ENCODE results near the gene LCE3D.

DNA sequence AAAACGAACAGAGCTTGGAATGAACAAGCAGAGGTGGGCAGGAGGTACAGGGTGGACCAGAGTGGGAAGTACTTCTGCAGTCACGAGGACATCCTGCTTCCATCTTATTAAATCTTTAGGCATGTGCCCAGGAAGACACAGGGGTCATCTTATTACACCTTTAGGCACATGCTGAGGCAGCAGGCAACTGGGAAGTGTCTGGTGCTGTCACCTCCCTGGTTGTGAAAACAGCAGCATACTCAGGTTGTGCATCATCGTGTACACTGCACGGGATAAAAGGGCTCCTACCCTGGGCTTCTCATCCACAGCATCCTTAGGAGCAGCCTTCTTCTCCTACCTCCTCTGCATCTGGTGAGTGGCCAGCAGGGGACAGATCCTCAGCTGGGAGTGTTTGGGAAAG, 19.6 kb upstream of the LCE3D start, which contains the start of gene LCE3C:
- TF ChIP-seq, protein P1, sequence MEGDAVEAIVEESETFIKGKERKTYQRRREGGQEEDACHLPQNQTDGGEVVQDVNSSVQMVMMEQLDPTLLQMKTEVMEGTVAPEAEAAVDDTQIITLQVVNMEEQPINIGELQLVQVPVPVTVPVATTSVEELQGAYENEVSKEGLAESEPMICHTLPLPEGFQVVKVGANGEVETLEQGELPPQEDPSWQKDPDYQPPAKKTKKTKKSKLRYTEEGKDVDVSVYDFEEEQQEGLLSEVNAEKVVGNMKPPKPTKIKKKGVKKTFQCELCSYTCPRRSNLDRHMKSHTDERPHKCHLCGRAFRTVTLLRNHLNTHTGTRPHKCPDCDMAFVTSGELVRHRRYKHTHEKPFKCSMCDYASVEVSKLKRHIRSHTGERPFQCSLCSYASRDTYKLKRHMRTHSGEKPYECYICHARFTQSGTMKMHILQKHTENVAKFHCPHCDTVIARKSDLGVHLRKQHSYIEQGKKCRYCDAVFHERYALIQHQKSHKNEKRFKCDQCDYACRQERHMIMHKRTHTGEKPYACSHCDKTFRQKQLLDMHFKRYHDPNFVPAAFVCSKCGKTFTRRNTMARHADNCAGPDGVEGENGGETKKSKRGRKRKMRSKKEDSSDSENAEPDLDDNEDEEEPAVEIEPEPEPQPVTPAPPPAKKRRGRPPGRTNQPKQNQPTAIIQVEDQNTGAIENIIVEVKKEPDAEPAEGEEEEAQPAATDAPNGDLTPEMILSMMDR (IDR thresholded peaks at IDR 0.05): no peak
- TF ChIP-seq EZH2 (IDR thresholded peaks at IDR 0.05; ENCODE audit: borderline replicate concordance, insufficient read depth, low read depth, low read length, poor library complexity, severe bottlenecking): no peak
